HG03442 (cell line): ENCODE results near the gene AKAP6.

ENCODE experiments used
- ATAC-seq: cut with Tn5 transposase; IDR thresholded peaks from one replicate; pipeline ENCODE4 v1.9.1; 2021; ENCODE audit warnings: mild to moderate bottlenecking, moderate library complexity; ENCODE audit not compliant: unreplicated experiment

The AKAP6 gene

GRCh38 chr14:32607399-32607798 is 278.3 kb downstream of the AKAP6 start:
- no peak for ATAC-seq

GRCh38 chr14:32608857-32609256 is 279.8 kb downstream of the AKAP6 start:
- no peak for ATAC-seq

DNA sequence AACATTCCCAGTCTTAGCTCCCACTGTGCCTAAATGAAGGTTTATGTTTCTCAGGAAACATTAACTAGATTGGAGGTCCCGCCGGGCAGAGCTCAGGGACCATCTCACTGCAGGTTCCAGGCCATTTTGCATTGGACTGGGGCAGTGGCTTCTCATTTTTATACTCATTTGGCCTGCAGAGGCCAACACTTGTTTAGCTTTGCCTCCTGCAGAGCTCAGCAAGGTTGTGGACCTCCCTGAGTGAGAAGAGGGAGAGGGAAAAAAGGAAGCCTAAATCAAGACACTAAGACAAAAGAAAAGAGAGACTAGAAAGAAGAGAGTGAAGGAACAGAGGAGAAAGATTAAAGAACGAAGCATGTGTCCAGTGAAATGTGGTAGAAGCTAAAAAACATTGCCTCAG is 280.3 kb downstream of the AKAP6 start:
- ATAC-seq: no peak

- ATAC-seq: no peak
Observed at GRCh38 chr14:32611752-32612151, 282.7 kb downstream of the AKAP6 start.

GRCh38 chr14:32618991-32619390 is 289.9 kb downstream of the AKAP6 start:
- no peak for ATAC-seq

DNA sequence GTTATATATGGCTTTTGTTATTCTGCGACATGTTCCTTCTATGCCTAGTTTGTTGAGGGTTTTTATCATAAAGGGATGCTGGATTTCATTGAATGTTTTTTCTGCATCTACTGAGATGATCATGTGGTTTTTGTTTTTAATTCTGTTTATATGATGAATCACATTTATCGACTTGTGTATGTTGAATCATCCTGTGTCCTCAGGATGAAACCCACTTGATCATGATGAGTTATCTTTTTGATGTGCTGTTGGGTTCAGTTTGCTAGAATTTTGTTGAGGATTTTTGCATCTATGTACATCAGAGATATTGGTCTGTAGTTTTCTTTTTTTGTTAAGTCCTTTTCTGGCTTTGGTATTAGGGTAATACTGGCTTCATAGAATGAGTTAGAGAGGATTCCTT is 291.2 kb downstream of the AKAP6 start:
- ATAC-seq: no peak

DNA sequence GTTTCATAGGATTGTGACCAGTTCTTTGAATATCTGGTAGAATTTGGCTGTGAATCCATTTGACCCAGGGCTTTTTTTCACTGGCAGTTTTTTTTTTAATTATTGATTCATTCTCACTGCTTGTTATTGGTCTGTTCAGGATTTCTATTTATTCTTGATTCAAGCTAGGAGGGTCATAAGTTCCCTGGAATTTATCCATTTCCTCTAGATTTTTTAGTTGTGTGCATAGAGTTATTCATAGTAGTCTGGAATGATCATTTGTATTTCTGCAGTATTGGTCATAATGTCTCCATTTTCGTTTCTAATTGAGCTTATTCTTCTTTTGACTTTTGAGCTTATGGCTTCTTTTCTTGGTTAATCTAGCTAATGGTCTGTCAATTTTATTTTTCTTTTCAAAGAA is 291.6 kb downstream of the AKAP6 start:
- no peak for ATAC-seq

- ATAC-seq: no peak
Observed at GRCh38 chr14:32621585-32621984, 292.5 kb downstream of the AKAP6 start.

GRCh38 chr14:32622742-32623141 is 293.6 kb downstream of the AKAP6 start:
- ATAC-seq: no peak

DNA sequence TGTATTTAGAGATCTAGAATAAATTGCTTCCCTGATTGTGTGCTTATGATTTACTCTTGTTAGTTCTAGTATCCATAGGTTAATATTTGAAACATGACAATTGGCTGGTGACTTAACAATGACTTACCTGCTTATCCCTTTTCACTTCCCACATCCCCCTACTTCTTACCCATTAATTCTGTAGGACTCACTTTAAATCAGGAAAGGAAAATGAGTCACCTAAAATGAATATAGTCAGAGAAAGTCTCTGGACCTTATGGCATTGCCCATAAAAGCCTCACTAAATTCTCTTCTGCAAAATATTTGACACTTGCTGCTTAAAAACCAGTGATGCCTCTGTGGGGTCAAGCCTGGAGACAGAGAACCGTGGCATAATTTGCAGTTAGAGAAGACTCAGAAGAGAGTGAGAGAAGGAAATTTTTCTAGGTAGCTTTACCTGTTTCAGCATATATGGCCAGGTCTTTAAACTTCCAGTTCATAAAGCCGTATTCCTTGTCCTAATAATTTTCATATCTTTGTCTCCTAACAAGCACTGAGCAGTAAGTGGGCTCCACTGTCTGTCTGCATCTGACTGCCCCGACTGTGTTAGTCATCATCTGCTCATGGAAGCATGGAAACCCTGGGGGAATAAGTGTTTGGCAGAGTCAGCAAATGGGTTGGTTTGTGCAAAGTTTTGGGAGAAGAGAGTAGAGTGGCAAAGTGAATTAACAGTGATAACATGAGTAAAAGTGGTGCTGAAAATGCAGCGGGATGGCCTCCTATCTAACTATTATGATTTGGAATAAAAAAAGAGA is 294.4 kb downstream of the AKAP6 start:
- no peak for ATAC-seq

GRCh38 chr14:32625211-32625610 is 296.1 kb downstream of the AKAP6 start:
- no peak for ATAC-seq

GRCh38 chr14:32627545-32628298 is 298.6 kb downstream of the AKAP6 start:
- ATAC-seq: no peak

GRCh38 chr14:32629236-32629635 is 300.1 kb downstream of the AKAP6 start:
- ATAC-seq: no peak

DNA sequence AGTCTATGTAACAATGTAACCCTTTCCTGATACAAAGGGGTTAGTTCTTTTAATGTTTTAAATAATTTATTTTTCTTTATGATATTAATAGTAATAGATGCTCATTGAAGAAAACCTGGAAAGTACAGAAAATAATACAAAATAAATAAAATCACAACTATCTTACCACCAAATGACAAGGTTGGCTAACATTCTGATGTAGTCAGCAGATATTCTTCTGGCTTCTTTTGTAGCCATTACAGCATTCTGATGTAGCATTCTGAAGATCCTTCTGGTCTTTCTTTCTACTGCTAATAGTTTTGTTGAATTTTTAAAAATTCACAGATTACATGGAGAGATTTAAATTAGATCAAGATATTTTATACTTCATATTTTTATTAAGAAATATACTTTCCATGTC is 301.6 kb downstream of the AKAP6 start:
- ATAC-seq: no peak

DNA sequence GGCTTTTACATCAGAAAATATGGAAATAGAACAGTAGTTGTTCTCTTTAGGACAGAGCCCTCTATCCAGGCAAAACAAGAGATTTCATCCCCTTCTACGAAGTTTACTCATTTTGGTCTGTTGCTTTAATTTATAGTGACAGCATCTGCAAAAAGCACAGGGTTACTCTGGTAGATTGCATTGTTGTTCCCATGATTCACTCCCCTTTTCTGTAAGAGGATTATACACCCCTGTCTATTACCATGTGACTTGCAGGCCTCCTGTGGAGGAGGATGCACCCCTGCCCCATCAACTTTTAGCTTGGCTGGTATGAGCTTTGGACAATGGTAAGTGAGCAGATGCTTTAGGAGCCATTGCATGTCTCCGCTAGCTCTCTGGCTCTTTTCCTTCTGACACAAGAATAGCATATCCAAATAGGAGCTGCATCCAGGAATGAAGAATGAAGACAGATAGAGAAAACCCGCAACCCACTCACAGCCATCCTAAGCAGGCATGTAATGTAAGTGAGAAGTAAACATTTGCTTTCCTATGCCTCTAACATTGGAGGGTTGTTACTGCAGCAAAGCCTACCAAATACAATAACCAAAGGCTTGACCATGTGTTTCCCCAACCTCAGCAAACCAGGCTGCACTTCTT is 304.2 kb downstream of the AKAP6 start:
- ATAC-seq: no peak

GRCh38 chr14:32633930-32634329 is 304.8 kb downstream of the AKAP6 start:
- ATAC-seq: no peak

DNA sequence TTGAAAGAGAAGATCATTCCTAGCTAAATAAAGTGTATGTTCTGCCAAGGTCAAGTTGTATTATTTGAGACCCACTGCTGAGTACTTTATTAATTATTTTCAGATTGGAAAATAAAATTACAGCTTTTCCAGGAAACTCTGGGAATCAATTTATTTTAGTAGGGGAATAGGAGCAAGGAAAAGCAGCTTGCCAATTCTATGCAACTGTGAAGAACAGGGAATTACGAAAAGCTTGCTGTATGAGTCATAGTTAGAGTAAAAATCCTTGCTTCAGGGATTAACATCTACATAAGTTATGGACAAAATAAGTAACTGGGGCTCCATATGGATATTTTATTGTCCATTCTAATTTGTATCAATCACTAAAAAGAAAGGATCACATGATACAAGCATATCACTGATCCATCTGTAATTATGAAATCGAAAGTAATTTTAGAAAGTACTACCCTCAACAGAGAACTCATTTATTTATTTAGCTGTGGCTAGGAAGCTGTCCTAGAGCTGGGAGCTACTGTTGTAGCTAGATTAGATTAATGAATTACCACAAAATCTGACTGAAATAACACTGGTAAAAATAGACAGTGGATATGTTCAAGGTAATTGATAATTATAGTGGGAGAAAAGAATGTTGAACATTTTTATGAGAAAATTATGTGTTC is 306.1 kb downstream of the AKAP6 start:
- no peak for ATAC-seq

DNA sequence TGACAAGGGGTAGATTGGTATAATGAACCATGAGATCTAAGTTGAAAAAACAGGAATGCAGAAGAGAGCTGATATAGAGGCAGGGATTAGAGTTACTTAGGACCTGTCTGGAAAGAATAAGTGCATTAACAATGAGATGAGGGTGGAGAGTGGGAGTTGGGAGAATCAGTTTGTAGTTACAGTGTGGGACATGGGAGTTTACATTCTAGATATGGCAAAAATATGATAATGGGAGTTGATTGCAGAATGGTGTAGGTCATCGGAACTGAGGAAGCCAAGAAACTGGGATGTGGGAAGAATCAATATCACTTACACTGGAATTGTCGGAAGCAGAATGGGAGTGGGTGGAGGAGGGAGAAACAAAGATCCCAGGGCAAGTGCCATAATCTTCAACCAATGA is 308.5 kb downstream of the AKAP6 start:
- ATAC-seq: no peak

DNA sequence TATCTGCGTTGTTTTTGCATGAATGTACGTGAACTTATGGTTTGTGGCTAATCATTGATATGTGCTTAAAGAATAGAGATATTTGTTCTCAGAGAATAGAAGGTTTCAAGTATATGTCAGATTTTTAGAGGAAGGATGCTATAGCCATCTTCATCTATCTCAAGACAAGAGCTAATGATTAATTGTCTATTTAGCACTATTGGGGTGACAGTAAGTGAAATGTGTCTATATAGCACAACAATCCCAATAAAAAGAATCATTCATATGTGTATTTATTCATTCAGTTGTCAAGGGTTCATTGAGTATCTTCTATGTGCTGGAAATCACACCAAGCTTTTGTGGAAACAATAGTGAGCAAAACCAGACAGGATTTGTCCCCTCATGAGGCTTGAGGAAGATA is 310.1 kb downstream of the AKAP6 start:
- ATAC-seq: no peak

DNA sequence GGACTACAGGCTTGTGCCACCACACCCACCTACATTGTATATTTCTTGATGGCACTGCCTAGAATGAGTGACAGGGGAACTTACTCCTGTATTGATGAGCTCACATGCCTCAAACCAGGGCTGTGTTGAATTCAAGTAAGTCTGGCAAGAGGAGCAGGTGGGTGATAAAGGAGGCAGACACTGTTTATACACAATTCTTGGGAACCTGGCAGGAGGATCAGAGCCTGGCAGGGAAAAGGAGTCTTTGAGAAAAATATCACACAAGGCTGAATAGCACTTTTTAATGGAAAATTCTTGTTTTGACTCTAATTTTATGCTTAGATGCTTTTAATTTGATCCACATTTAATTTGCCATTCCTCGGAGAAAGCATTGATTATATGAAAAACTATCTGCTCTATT is 316.5 kb downstream of the AKAP6 start:
- no peak for ATAC-seq

- no peak for ATAC-seq
Observed at GRCh38 chr14:32648434-32648833, 319.3 kb downstream of the AKAP6 start.
